PC-3 (cell line): ENCODE measurements around the gene ARPC4.

Source experiments
- EZH2 ChIP-seq: fragments of 300-600 bp; sonication (generic); IDR thresholded peaks from one replicate; pipeline ENCODE4 v1.6.1; 2017; ENCODE audit warnings: antibody characterized with exemption, mild to moderate bottlenecking, low read length; ENCODE audit not compliant: unreplicated experiment
- TF ChIP-seq, protein P1 (sequence below): fragments of 300-600 bp; sonication (generic); conservative IDR thresholded peaks from 2 replicates; pipeline ENCODE4 v1.5.1; 2017; ENCODE audit warnings: antibody characterized with exemption, low read depth, mild to moderate bottlenecking, low read length

GRCh38 chr3:9786209-9786739 is 6.6 kb upstream of the ARPC4 start:
- TF ChIP-seq EZH2 = no peak
- TF ChIP-seq, protein P1, sequence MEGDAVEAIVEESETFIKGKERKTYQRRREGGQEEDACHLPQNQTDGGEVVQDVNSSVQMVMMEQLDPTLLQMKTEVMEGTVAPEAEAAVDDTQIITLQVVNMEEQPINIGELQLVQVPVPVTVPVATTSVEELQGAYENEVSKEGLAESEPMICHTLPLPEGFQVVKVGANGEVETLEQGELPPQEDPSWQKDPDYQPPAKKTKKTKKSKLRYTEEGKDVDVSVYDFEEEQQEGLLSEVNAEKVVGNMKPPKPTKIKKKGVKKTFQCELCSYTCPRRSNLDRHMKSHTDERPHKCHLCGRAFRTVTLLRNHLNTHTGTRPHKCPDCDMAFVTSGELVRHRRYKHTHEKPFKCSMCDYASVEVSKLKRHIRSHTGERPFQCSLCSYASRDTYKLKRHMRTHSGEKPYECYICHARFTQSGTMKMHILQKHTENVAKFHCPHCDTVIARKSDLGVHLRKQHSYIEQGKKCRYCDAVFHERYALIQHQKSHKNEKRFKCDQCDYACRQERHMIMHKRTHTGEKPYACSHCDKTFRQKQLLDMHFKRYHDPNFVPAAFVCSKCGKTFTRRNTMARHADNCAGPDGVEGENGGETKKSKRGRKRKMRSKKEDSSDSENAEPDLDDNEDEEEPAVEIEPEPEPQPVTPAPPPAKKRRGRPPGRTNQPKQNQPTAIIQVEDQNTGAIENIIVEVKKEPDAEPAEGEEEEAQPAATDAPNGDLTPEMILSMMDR = no peak
